Measurements from ENCODE around the gene AVPR2. TPM values are rescaled to one million over a fixed set of nuclear protein-coding genes. Genes with fewer than 3 reads are reported as not detected.

Gene AVPR2
- total and polyA plus RNA-seq, 4 donors: 0.05 TPM; not detected in 3

DNA sequence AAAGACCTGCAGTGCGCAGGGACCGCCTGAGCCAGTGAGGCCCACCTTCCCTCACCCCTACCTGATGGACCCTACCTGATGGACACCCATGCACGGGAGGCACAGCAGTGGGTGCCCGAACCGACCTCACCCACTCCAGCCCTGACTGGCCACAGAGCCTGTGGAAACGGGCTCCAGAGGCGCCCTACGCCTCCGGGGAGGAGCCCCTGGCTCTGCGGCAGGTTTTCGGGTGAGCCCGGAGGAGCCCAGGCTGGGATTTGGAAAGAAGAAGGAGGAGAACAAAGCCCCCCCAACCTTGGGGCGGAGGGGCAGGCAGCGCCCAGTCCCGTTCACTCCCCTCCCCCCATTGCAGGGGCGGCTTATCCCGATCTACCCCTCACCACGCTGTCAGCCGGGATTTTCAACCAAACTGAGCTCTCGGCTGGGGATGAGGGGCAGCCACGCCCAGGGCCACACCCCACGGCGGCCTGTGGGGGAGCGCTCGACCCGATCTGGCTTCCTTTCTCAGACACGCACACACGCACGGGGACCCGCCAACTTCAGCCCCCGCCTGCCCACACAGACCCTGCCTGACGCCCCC is 19.2 kb upstream of the AVPR2 start:
- no peaks in the 10 kb centered on the region for H3K9me3 ChIP-seq (ENCODE audit: control insufficient read depth in 4 of 4, low read length in 3 of 4)
- no peak overlapping the region for H3K4me3 ChIP-seq (ENCODE audit: low read depth in 1 of 3, low read length in 3 of 3)
- H3K27me3 ChIP-seq (ENCODE audit: control insufficient read depth in 4 of 4, insufficient read depth in 4 of 4, low read length in 3 of 4): peaks cover 0 to 5% (median 0%) of the 10 kb centered on the region in 4 donors
- H3K36me3 ChIP-seq (ENCODE audit: control insufficient read depth in 4 of 4, insufficient read depth in 3 of 4, low read depth in 1 of 4, low read length in 3 of 4): no peaks in the 10 kb centered on the region
- H3K27ac ChIP-seq (ENCODE audit: low read depth in 1 of 2, low read length in 2 of 2): no peak overlapping the region
- DNase-seq (ENCODE audit: low spot score): no peak
- WGBS: 6% methylated on average over 32 of the region's 32 CpGs
- peaks cover 0 to 2% (median 0%) of the 10 kb centered on the region in 4 donors for H3K4me1 ChIP-seq (ENCODE audit: control insufficient read depth in 4 of 4, insufficient read depth in 4 of 4, low read length in 3 of 4)
- no peak for TF ChIP-seq HNF4A (conservative IDR thresholded peaks at IDR 0.05)
- TF ChIP-seq CTCF (IDR thresholded peaks at IDR 0.05; ENCODE audit: low read depth, low read length, missing input control): no peak
- TF ChIP-seq RXRA (IDR thresholded peaks at IDR 0.05): no peak
- TF ChIP-seq JUND (IDR thresholded peaks at IDR 0.05): no peak
- TF ChIP-seq NR2F2 (IDR thresholded peaks at IDR 0.05): no peak
- TF ChIP-seq GABPA (IDR thresholded peaks at IDR 0.05 in 1 of 2, conservative IDR thresholded peaks at IDR 0.05 in 1 of 2): no peak
- TF ChIP-seq FOXA2 (IDR thresholded peaks at IDR 0.05): no peak
- no peak for TF ChIP-seq RAD21 (IDR thresholded peaks at IDR 0.05)
- H3K9ac ChIP-seq (ENCODE audit: low read depth in 1 of 2, low read length in 2 of 2): no peak overlapping the region

GRCh38 chrX:153885968-153886903 is 18.2 kb upstream of the AVPR2 start, which contains the start of gene L1CAM:
TSS of gene L1CAM (minus strand) at chrX:153886173. CDS start at chrX:153875836, 10,337 bp downstream.
- Histone ChIP-seq H3K4me3 (ENCODE audit: low read depth in 1 of 3, low read length in 3 of 3) (no peak within 1 kb of the TSS), H3K27ac (ENCODE audit: low read depth in 1 of 2, low read length in 2 of 2) (no peak within 1 kb of the TSS), H3K9me3 (ENCODE audit: control insufficient read depth in 4 of 4, low read length in 3 of 4) (no peaks in the 10 kb centered on the region), H3K27me3 (ENCODE audit: control insufficient read depth in 4 of 4, insufficient read depth in 4 of 4, low read length in 3 of 4) (peaks cover 0 to 3% (median 1%) of the 10 kb centered on the region in 4 donors), H3K9ac (ENCODE audit: low read depth in 1 of 2, low read length in 2 of 2) (no peak within 1 kb of the TSS), H3K36me3 (ENCODE audit: control insufficient read depth in 4 of 4, insufficient read depth in 3 of 4, low read depth in 1 of 4, low read length in 3 of 4) (no peaks in the 10 kb centered on the region), H3K4me1 (ENCODE audit: control insufficient read depth in 4 of 4, insufficient read depth in 4 of 4, low read length in 3 of 4) (peaks cover 0 to 2% (median 0%) of the 10 kb centered on the region in 4 donors)
- WGBS: 4% methylated on average over 67 of the region's 94 CpGs
- TF ChIP-seq ZBTB33 (IDR thresholded peaks at IDR 0.05) (no peak), HNF4A (conservative IDR thresholded peaks at IDR 0.05) (no peak), YY1 (IDR thresholded peaks at IDR 0.05) (no peak), CTCF (IDR thresholded peaks at IDR 0.05; ENCODE audit: low read depth, low read length, missing input control) (no peak), HNF4G (IDR thresholded peaks at IDR 0.05) (no peak), NR2F2 (IDR thresholded peaks at IDR 0.05) (no peak), TAF1 (conservative IDR thresholded peaks at IDR 0.05) (no peak)
- TF ChIP-seq, protein P1, sequence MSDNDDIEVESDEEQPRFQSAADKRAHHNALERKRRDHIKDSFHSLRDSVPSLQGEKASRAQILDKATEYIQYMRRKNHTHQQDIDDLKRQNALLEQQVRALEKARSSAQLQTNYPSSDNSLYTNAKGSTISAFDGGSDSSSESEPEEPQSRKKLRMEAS (IDR thresholded peaks at IDR 0.05): no peak
- DNase-seq (ENCODE audit: low spot score): no peak
